K562 (cell line): ENCODE measurements around the gene EP300.

Source experiments
- JUND ChIP-seq, 2 experiments: IDR thresholded peaks; 2 replicates in 1 of 2; 3 replicates in 1 of 2; pipeline ENCODE4 v1.6.1; 2011; ENCODE audit warnings: borderline replicate concordance in 2 of 2, low read depth in 2 of 2, low read length in 2 of 2, improper control_type of control experiment in 1 of 2, missing biosample characterization in 1 of 2, missing genetic modification characterization in 1 of 2, missing genetic modification reagents in 1 of 2
- PCBP1 ChIP-seq: fragments of 200-400 bp; formaldehyde crosslinking; IDR thresholded peaks from 2 replicates; pipeline ENCODE4 v1.6.1; 2018; ENCODE audit warnings: mild to moderate bottlenecking, low read depth, low read length; ENCODE audit not compliant: poor library complexity, severe bottlenecking
- REST ChIP-seq, 2 experiments: fragments of 450-650 bp; formaldehyde crosslinking in 1 of 2; IDR thresholded peaks; 2 replicates each; pipeline versions ENCODE4 v1.4.0 to v1.6.1; 2014 to 2020; ENCODE audit warnings: mild to moderate bottlenecking in 2 of 2, borderline replicate concordance in 1 of 2, low read depth in 1 of 2

DNA sequence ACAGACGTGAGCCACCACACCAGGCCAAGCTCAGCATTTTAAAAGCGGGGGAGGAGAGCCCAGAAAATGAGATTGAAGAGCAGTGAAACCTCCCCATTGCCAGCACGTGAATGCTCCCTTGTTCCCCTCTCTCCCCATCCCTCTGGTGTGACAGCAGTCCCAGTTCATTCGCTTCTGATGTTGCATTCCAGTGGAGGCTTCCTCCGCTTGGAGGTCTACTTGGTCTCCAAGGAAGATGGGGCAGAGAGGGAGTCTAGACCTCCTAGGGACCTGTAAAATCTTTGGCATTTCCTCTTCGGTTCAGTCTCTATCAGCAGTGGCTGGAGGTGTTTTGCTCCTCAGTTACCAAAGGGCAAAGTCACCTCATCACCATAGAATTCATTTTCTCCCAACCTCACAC lies 30.2 kb upstream of the EP300 start:
- TF ChIP-seq PCBP1 (no peak), REST (IDR thresholded peaks at IDR 0.05; ENCODE audit: borderline replicate concordance) (no peak), REST (CRISPR knock-in tag; IDR thresholded peaks at IDR 0.05; ENCODE audit: low read depth) (no peak), JUND (IDR thresholded peaks at IDR 0.05; ENCODE audit: borderline replicate concordance, low read depth, low read length) (no peak), JUND (tag; IDR thresholded peaks at IDR 0.05; ENCODE audit: borderline replicate concordance, low read depth, low read length) (no peak)
